NCI-H2196 (cell line): ENCODE measurements around the gene BLVRB.
A peak's percentile ranks its signal among the peaks of the same experiment; 100 is the strongest.

Experiments
- DNase-seq: peaks from one replicate; lab custom pipeline; 2025; ENCODE audit not compliant: unreplicated experiment; lab: John Stamatoyannopoulos, UW

Gene BLVRB

GRCh38 chr19:40424637-40425449, 40.7 kb downstream of the BLVRB start:
- no peak for DNase-seq

GRCh38 chr19:40423938-40424337, 41.6 kb downstream of the BLVRB start:
- DNase-seq: no peak

GRCh38 chr19:40422748-40423566, 42.6 kb downstream of the BLVRB start:
- no peak for DNase-seq

GRCh38 chr19:40421993-40422747, 43.4 kb downstream of the BLVRB start:
- DNase-seq: no peak

- peak; percentile 92 for DNase-seq
Measured at GRCh38 chr19:40420766-40421765, 44.5 kb downstream of the BLVRB start.

- DNase-seq: no peak
Measured at GRCh38 chr19:40420451-40420765, 45.1 kb downstream of the BLVRB start.

GRCh38 chr19:40419780-40420179, 45.8 kb downstream of the BLVRB start:
- DNase-seq: no peak

DNA sequence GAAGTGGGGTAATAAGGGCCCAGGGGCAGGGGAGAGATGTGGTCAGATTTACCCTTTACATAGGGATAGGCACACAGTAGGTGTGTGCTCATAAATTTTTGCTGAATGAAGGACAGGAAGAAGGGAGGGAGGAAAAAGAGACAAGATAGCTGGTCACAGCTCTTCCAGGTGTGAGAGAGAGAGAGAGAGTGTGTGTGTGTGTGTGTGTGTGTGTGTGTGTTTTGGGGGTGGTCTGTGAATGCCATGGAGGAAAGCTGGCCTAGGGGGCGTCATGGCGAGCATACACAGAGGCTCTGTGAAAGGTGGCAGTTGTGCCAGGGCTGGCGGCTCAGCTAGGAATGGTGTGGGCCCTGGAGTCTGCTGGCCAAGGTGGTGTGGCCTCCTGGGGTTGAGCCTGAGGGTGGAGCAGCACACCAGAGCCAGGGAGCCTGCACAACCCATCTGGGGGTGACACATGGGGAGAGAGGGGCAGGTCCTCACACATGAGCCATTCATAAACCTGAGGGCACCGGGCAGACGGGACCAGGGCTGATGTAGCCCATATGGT, 46.4 kb downstream of the BLVRB start:
- DNase-seq: no peak

DNA sequence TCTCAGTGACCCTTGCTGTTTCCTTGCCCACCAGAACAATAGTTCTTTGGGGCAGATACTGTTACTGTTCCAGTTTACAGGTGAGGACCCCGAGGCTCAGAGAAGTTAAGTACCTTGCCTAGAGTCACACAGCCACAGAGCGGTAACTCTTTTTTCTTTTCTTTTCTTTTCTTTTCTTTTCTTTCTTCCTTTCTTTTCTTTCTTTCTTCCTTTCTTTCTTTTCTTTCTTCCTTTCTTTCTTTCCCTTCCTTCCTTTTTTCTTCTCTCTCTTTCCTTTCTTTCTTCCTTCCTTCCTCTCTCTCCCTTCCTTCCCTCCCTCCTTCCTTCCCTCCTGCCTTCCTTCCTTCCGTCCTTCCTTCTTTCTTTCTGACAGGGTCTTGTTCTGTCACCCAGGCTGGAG, 47.5 kb downstream of the BLVRB start:
- no peak for DNase-seq

DNA sequence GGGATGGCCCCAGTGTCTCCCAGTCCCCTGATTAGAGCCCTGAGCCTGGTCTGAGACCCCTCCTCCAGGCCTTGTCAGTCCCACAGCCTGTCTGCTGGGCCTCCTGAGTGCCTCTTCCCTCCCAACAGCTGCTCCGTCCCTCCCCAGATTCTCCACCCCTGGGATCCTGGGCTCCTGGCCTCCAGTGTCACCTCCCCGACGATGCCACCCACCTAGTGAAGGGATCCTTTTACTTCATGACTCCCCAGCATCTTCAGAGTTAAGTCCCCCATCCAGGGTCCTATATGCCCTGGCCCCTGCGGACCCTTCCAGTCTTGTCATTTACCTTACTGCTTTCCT, 47.9 kb downstream of the BLVRB start:
- DNase-seq: no peak

GRCh38 chr19:40416918-40417642, 48.5 kb downstream of the BLVRB start:
- DNase-seq: no peak

DNA sequence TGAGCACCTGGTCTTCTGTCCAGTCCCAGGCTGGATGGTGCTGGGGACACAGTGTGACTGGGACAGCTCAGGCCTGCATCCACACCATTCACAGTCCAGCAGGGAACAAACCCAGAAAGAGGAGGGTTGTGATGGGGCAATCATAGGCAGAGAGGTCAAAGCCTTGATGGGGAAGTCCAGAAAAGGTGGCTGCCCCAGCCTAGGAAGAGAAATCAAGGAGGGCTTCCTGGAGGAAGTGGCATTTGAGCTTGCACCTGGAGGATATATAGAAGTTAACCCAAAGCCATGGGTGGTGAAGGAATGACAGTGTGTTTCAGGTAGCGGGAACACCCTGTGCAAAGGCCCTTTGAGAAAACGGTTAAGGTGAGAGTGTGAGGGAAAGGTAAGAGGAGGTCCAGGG, 49.8 kb downstream of the BLVRB start:
- DNase-seq: no peak

DNA sequence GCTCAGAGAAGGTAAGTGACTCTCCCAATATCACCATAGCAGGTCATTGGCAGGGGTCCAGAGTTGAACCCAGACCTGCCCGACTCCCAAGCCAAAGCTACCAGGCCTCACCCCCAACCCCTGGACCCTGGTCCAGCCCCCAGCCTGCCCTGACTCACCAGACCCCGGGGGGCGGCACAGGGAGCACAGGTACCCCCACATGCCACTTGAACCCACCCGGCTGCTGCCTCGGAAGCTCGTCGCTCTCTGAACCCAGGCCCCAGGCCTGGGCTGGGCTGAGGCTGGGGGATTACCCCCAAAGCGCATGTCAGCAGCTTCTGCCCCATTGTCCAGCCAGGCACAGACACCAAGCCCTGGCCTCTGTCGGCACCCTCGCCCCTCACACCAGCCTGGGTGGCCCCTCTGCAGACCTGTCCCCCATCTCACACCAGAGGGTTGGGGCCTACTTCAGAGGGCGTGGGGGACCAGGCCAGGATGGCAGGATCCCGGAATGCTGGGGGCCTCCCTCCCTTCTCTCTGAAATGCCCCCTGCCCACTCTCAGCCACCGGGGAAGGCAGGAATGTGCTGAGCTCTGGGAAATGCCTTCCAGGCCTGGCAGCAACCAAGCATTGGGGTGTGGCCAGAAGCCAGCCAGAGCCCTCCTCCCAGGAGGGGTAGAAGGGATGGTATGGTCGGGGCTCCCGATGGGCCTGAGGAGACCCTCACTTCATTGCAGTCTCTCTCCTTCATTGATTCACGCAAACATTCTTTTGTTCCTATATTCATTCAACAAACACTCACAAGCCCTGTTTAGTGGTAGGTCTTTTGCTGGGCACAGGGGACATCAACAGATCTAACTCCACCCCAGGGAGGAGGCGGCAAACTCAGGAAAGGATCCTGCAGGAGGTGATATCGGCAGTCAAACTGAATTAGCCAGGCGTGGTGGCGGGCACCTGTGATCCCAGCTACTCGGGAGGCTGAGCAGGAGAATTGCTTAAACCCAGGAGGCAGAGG, 50.7 kb downstream of the BLVRB start:
- DNase-seq: no peak

DNA sequence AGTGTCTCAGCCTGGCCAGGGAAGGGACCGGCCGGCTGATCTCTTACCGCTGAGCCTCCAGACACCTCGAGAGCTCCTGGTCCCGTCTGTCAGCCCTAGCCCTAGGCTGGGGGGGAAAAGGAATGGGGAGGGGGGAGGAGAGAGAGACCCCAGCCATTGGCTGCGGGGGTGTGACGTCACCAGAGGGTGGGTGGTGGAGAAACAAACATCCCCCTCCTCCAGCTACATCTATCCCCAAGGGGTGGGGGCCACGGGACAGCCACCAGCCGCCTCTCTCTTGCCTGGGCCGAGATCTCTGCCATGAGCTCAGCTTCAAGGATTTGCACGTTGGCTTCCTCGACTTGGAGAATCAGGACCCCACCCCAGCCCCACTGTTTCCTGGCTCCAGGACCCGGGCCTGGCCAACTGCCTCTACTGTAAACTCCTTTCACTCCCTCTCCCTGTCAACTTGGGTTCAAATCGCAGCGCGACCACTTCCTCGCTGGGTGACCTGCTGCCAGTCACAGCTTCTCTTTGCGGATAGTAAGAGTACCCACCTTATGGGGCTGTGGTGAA, 52.2 kb downstream of the BLVRB start, which contains the start of gene PRX:
TSS of gene PRX (minus strand) at position 88 of the 555 bp plus-strand sequence. CDS start 5,446 bp downstream, outside the sequence.
- DNase-seq: no peak

GRCh38 chr19:40412866-40413265, 52.7 kb downstream of the BLVRB start:
- no peak for DNase-seq

- DNase-seq: no peak
Measured at GRCh38 chr19:40411958-40412499, 53.5 kb downstream of the BLVRB start.

DNA sequence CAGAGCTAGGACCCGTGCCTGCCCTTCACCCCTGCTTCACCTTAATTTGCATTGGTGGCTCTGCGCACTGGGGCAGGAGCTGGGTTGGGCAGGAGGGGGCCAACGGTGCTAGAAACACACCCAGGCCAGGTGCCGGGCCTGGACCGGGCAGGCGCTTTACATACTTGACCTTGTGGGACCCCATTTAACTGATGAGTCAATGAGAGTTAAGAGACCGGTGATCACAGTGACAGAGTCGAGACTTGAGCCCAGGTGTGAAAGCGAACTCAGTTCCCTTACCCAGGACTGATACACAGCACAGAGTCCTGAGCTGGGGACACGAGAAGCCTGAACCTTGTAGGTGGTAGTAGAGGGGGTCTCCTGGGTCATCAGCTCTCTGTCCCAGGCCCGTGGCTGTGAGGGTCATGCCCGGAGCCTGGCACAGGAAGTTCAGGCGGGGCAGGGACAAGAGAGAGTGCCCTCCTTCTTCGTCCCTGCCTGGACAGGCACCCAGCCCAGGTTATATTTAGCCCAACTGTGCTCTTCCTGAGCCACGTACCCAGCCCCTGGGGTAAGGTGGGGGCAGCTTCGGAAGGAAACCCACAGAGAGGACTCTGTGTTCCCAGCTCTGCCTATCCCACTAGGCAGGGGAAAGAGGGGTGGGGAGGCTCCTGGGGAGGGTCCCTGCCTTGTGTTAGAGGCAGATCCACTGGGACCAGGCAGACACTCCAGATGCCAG, 54.3 kb downstream of the BLVRB start:
- no peak for DNase-seq
